Stimulated activated naive CD4-positive, alpha-beta T cell (primary cell): ENCODE data around the gene RFTN2.
"Not testable (repeated sequence)": the region's sequence is repeated elsewhere in the genome, so short reads cannot be mapped to it uniquely, and the experiment has no call there.

Experiments used
- DNase-seq, 6 experiments: peaks; one replicate each; lab custom pipeline; 2025; lab: John Stamatoyannopoulos, UW

The RFTN2 gene

GRCh38 chr2:197604117-197604860, 71.1 kb downstream of the RFTN2 start:
- DNase-seq, result no peak

GRCh38 chr2:197601726-197602125, 73.7 kb downstream of the RFTN2 start:
- no peak for DNase-seq

DNA sequence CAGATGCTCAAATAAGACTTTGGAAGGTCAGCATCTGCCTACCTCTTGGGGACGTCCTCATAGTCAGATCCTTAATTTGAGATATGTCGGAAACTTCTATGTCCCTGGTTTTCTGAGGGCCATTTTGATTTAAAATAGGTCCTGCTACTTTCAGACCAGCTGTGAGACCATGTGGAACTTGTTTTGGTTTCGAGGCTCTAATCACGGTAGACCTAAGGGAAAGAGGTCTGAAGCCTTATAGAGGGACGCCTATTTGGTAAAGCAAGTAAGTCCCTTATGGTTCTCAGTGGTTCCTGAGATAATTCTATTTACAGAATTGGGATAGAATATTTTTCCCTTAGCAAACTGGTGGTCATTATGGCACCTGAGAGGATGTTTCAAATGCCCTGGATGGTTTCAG, 75.1 kb downstream of the RFTN2 start:
- no peak for DNase-seq

DNA sequence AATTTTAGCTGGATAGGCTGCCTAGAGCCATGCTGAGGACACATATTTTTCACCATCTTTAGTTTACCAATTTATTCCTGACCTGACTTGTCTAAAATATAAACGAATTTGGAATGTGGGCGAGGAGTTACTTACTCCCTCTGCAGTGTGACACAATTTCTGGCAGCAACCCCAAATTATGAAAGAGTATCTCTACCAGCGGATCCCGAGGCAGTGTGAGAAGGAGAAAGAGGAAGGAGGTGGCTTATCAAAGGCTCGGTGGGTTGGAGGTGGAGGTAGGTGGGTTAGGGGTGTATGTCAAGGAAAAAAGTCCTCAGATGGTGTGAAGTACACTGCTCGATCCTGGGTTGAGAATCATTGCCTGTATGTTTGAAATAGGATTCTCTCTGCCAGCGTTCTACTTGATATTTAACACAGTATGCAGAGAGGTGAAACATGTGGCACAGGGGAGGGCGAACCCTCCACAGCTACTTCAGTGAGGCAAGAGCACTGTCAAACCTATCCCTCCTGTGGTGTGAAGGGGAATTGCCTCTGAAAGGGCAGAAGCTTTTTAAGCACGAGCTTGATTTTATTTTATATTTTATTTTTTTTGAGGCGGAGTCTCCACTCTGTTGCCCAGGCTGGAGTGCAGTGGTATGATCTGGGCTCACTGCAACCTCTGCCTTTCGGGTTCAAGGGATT, 76.0 kb downstream of the RFTN2 start:
- DNase-seq, result peak in 5 of 6 experiments; percentile 3 to 59 (median 27)

DNA sequence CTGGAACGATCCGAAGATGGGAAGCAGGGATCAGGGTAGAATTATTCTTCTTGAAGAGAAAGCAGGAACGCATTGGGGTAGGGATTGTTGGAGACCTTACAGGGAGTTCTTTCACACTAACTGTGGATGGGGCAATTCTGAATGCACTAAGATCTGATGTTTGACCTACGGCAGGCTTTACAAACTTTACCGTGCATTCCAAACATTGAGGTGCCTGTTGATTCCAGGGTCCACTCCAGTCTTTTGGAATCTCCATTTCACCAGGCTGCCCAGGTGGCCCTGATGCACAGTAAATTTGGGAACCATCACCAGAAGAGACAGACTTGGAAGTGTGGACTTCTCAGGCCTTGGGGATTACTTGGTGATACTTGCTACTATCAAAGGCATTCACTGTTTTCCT, 76.9 kb downstream of the RFTN2 start:
- DNase-seq, result no peak

DNA sequence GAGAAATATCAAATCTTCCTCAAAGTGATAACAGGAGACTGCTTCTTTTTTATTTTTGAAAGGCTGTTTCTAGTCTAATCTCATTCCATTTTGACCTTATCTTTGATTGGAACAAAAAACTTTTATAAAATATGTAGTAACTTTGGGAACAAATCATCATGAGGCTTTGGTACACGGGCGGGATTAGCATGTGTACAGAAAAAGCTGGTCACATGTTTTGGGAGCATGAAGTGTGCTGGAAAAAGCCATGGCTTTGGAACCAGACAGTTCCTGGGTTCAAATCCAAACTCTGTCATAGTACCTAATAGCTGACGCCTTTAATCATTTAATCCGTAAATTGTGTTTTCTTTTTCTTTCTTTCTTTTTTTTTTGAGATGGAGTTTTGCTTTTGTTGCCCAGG, 78.2 kb downstream of the RFTN2 start:
- no peak for DNase-seq

- no peak for DNase-seq
These were observed 78.6 kb downstream of the RFTN2 start for GRCh38 chr2:197596766-197597165.

DNA sequence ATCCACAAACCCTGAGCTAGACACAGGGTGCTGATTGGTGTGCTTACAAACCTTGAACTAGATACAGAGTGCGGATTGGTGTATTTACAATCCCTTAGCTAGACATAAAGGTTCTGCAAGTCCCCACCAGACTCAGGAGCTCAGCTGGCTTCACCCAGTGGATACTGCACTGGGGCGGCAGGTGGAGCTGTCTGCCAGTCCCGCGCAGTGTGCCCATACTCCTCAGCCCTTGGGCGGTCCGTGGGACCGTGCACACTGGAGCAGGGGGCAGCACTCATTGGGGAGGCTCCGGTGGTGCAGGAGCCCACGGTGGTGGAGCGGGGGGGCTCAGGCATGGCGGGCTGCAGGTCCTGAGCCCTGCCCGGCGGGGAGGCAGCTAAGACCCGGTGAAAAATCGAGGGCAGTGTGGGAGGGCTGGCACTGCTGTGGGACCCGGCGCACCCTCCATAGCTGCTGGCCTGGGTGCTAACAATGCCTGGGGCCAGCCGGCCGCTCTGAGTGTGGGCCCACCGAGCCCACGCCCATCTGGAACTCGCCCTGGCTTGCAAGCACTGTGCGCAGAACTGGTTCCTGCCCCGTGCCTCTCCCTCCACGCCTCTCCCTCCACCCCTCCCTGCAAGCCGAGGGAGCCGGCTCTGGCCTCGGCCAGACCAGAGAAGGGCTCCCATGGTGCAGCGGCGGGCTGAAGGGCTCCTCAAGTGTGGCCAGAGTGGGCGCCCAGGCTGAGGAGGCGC, 83.9 kb downstream of the RFTN2 start:
- DNase-seq, result no peak

DNA sequence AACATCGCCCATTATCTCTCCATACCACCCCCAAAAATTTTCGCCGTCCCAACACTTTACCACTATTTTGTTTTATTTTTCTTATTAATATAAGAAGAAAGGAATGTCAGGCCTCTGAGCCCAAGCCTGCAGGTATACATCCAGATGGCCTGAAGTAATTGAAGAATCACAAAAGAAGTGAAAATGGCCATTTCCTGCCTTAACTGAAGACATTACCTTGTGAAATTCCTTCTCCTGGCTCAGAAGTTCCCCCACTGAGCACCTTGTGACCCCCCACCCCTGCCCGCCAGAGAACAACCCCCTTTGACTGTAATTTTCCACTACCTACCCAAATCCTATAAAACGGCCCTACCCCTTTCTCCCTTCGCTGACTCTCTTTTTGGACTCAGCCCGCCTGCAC, 88.1 kb downstream of the RFTN2 start:
- DNase-seq, result not testable (repeated sequence)

DNA sequence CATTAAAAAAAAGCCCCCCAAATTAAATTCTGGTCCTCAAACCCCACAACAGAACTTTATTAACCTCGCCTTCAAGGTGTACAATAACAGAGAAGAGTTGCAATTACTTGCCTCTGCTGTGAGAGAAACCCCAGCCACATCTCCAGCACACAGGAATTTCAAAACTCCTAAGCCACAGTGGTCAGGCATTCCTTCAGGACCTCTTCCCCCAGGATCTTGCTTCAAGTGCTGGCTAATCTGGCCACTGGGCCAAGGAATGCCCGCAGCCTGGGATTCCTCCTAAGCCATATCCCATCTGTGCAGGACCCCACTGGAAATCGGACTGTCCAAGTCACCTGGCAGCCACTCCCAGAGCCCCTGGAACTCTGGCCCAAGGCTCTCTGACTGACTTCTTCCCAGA, 95.2 kb downstream of the RFTN2 start:
- not testable (repeated sequence) for DNase-seq

DNA sequence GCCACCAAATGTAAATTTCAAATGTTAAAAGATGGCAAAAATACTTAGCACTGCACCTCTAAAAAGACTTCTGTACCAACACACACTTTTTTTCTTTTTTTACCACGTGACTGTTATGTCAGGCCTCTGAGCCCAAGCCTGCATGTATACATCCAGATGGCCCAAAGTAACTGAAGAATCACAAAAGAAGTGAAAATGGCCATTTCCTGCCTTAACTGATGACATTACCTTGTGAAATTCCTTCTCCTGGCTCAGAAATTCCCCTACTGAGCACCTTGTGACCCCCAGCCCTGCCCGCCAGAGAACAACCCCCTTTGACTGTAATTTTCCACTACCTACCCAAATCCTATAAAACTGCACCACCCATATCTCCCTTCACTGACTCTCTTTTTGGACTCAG, 97.1 kb downstream of the RFTN2 start:
- DNase-seq, result not testable (repeated sequence)

DNA sequence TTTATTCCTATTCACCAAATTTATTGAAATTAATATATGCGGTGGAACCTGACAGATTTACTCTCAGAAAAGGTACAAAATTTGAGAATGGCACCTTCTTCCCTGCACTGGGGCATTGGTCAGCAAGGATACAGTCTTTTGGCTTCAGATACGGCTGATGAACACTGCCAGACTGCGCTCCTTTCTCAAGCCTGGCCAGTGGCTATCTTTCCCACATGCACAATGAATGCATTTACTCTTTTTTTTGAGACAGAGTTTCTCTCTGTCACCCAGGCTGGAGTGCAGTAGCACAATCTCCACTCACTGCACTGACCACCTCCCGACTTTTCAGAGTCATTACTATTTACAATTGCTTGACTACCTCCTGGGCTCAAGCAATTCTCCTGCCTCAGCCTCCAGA, 97.9 kb downstream of the RFTN2 start:
- no peak for DNase-seq

DNA sequence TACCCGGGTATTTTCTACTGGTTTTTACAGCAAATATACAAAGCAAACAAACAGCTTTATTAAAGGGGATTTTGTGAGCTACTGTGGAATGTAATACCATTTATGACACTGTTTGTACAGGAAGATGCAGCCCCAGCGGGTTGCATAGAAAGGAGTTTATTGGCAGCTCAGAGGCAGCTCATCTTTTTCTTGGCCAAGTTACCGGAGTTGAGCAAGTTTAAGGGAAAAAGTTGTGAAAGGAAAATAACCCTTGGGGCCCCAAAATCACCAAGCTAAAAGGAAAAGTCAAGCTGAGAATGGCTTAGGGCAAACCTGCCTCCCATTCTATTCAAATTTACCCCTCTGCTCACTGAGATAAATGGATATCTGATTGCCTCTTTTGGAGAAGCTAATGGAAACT, 98.8 kb downstream of the RFTN2 start:
- DNase-seq, result no peak

- DNase-seq, result no peak
These were observed 99.4 kb downstream of the RFTN2 start for GRCh38 chr2:197575987-197576386.

DNA sequence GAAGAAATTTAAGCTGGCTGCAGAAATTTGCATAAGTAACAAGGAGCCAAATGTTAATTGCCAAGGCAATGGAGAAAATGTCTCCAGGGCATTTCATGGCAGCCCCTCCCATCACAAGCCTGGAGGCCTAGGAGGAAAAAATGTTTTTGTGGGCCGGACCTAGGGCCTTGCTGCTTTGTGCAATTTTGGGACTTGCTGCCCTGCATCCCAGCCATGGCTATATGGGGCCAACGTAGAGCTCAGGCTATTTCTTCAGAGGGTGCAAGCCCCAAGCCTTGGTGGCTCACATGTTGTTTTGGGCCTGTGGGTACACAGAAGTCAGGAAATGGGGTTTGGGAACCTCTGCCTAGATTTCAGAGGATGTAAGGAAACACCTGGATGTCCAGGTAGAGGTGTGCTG, 101.8 kb downstream of the RFTN2 start:
- no peak for DNase-seq

- DNase-seq, result no peak
These were observed 103.6 kb downstream of the RFTN2 start for GRCh38 chr2:197571627-197572271.

GRCh38 chr2:197560146-197560665, 115.2 kb downstream of the RFTN2 start:
- no peak for DNase-seq

DNA sequence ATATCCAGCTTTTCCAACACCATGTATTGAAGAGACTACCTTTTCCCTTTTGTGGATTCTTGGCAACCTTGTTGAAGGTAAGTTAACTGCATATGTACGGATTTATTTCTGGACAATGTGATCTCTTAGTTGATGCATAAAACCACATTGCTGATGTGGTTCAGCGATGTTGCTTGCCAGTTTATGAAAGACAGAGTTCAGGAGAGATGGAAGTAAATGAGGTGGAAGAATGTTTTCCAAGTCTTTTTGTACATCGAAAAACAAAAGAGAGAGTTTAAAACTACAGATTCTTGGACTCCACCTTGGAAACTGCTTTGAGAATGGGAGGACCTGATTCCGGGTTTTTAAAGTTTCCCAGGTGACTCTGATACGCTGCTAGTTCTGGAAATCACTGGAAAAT, 115.7 kb downstream of the RFTN2 start:
- no peak for DNase-seq

DNA sequence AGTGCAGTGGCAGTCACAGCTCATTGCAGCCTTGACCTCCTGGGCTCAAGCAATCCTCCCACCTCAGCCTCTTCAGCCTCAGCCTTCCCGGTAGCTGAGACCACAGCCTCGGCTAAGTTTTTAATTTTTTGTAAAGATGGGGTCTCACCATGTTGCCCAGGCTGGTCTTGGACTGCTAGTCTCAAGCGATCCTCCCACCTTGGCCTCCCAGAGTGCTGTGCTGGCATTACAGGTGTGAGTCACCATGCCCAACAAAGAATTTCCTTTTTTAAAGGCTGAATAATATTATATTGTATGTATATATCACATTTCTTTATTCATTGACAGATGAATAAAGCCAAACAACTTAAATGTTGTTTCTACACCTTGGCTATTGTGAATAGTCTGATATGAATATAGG, 117.0 kb downstream of the RFTN2 start:
- no peak for DNase-seq

DNA sequence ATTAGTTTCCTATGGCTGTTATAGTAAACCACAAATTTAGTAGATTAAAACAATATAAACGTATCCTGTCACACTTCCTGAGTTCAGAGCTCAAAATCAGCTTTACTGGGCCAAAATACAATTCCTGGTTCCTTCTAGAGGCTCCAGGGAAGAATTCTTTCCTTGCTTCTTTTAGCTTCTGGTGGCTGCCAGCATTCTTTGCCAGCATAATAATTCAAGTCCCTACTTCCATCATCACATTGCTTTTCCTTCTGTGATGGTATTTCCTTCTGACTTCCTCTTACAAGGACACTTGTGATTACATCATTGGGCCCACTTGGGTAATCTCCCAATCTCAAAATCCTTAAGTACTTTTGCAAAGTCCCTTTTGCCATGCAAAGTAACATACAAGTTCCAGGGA, 118.9 kb downstream of the RFTN2 start:
- DNase-seq, result no peak

- no peak for DNase-seq
These were observed 119.9 kb downstream of the RFTN2 start for GRCh38 chr2:197555467-197555866.

- DNase-seq, result not testable (repeated sequence)
These were observed 124.1 kb downstream of the RFTN2 start for GRCh38 chr2:197551260-197551659.
